ENCODE results near the gene FKBP5.
"Not testable (repeated sequence)": the region's sequence is repeated elsewhere in the genome, so short reads cannot be mapped to it uniquely, and the experiment has no call there.

FKBP5 gene

GRCh38 chr6:35688605-35689322, at the start of gene FKBP5:
TSS of gene FKBP5 (minus strand) at chr6:35688915. CDS start at chr6:35642824, 46,091 bp downstream.
- DNase-seq (ENCODE audit: low read depth in 2 of 2, low spot score in 1 of 2): peak; percentile 66 to 80

GRCh38 chr6:35737413-35738211, 48.9 kb upstream of the FKBP5 start:
- DNase-seq (ENCODE audit: low read depth in 2 of 2, low spot score in 1 of 2): no peak

- no peak for DNase-seq (ENCODE audit: low read depth in 2 of 2, low spot score in 1 of 2)
These were observed 48.3 kb upstream of the FKBP5 start, which contains the start of gene ARMC12 for GRCh38 chr6:35736982-35737412. TSS of gene ARMC12 (plus strand) at chr6:35737032. CDS start at chr6:35737109, 77 bp downstream.

- peak; percentile 70 to 82 for DNase-seq (ENCODE audit: low read depth in 2 of 2, low spot score in 1 of 2)
These were observed 47.7 kb upstream of the FKBP5 start for GRCh38 chr6:35736253-35736894.

- DNase-seq (ENCODE audit: low read depth in 2 of 2, low spot score in 1 of 2): no peak
These were observed 46.7 kb upstream of the FKBP5 start for GRCh38 chr6:35735452-35735851.

GRCh38 chr6:35734319-35734718, 45.6 kb upstream of the FKBP5 start:
- DNase-seq (ENCODE audit: low read depth in 2 of 2, low spot score in 1 of 2): not testable (repeated sequence)

GRCh38 chr6:35733633-35734032, 44.9 kb upstream of the FKBP5 start:
- DNase-seq (ENCODE audit: low read depth in 2 of 2, low spot score in 1 of 2): no peak

GRCh38 chr6:35731736-35732532, 43.2 kb upstream of the FKBP5 start:
- peak; percentile 86 to 89 for DNase-seq (ENCODE audit: low read depth in 2 of 2, low spot score in 1 of 2)

GRCh38 chr6:35731414-35731735, 42.7 kb upstream of the FKBP5 start:
- DNase-seq (ENCODE audit: low read depth in 2 of 2, low spot score in 1 of 2): peak; percentile 91 to 93

GRCh38 chr6:35730745-35731413, 42.2 kb upstream of the FKBP5 start:
- no peak for DNase-seq (ENCODE audit: low read depth in 2 of 2, low spot score in 1 of 2)

GRCh38 chr6:35729722-35730121, 41.0 kb upstream of the FKBP5 start:
- no peak for DNase-seq (ENCODE audit: low read depth in 2 of 2, low spot score in 1 of 2)

GRCh38 chr6:35728683-35729678, 40.3 kb upstream of the FKBP5 start:
- DNase-seq (ENCODE audit: low read depth in 2 of 2, low spot score in 1 of 2): no peak

- peak; percentile 66 to 77 for DNase-seq (ENCODE audit: low read depth in 2 of 2, low spot score in 1 of 2)
These were observed 39.4 kb upstream of the FKBP5 start for GRCh38 chr6:35727935-35728682.

- DNase-seq (ENCODE audit: low read depth in 2 of 2, low spot score in 1 of 2): no peak
These were observed 38.7 kb upstream of the FKBP5 start for GRCh38 chr6:35727231-35727934.

- DNase-seq (ENCODE audit: low read depth in 2 of 2, low spot score in 1 of 2): no peak
These were observed 37.2 kb upstream of the FKBP5 start for GRCh38 chr6:35725721-35726438.

- DNase-seq (ENCODE audit: low read depth in 2 of 2, low spot score in 1 of 2): no peak
These were observed 36.5 kb upstream of the FKBP5 start for GRCh38 chr6:35725081-35725708.

GRCh38 chr6:35724471-35724870, 35.8 kb upstream of the FKBP5 start:
- no peak for DNase-seq (ENCODE audit: low read depth in 2 of 2, low spot score in 1 of 2)
